ENCODE data around the gene GLYATL1B. TPM values are rescaled to one million over a fixed set of nuclear protein-coding genes. Genes with fewer than 3 reads are reported as not detected.
"Not testable (repeated sequence)": the region's sequence is repeated elsewhere in the genome, so short reads cannot be mapped to it uniquely, and the experiment has no call there.

Gene GLYATL1B, protein sequence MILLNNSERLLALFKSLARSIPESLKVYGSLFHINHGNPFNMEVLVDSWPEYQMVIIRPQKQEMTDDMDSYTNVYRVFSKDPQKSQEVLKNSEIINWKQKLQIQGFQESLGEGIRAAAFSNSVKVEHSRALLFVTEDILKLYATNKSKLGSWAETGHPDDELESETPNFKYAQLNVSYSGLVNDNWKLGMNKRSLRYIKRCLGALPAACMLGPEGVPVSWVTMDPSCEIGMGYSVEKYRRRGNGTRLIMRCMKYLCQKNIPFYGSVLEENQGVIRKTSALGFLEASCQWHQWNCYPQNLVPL
- total RNA-seq (not detected), polyA plus RNA-seq (not detected)

DNA sequence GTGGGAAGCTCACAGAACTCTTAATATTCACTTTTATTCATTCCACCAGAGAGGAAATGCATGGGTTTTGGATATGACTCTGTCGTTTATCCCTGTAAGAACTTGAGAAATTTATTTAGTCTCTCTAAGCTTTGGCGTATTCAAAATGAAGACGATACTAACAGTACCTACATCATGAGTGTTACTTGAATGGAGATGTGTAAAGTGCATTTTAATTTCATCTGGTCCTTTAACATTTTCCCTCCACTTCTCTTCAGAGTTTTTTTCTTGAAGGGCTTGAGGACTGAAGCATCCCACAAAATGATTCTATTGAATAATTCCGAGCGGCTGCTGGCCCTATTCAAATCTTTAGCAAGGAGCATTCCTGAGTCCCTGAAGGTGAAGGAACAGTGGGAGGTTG, at the start of gene GLYATL1B:
Gene GLYATL1B (plus strand): TSS at position 301 of the 400 bp plus-strand sequence. CDS start 0 bp downstream, at position 301.
- not testable (repeated sequence) for H3K4me3 Mint-ChIP-seq; H3K9me3 Mint-ChIP-seq; H3K27me3 ChIP-seq (ENCODE audit: control insufficient read depth, insufficient read depth, low read length); H3K27ac Mint-ChIP-seq; H3K4me3 ChIP-seq (ENCODE audit: low read depth, low read length); ATAC-seq (ENCODE audit: low read depth in 2 of 2); H3K36me3 Mint-ChIP-seq; DNase-seq; H3K36me3 ChIP-seq (ENCODE audit: control insufficient read depth, insufficient read depth, low read length); H3K27ac ChIP-seq (ENCODE audit: insufficient read depth, low read length, poor library complexity, severe bottlenecking); H3K27me3 Mint-ChIP-seq; H3K4me1 ChIP-seq (ENCODE audit: control insufficient read depth, insufficient read depth, low read length, poor library complexity, severe bottlenecking); H3K4me1 Mint-ChIP-seq; H3K9me3 ChIP-seq (ENCODE audit: control insufficient read depth in 2 of 2, low read length in 2 of 2)

- H3K27ac Mint-ChIP-seq: not testable (repeated sequence)
Measured at GRCh38 chr11:59036542-59036941, 49.6 kb upstream of the GLYATL1B start.

GRCh38 chr11:59037434-59037833, 48.7 kb upstream of the GLYATL1B start:
- H3K4me3 Mint-ChIP-seq; H3K27ac Mint-ChIP-seq; H3K4me3 ChIP-seq (ENCODE audit: low read depth, low read length); H3K27me3 ChIP-seq (ENCODE audit: control insufficient read depth, insufficient read depth, low read length); H3K36me3 ChIP-seq (ENCODE audit: control insufficient read depth, insufficient read depth, low read length); H3K4me1 ChIP-seq (ENCODE audit: control insufficient read depth, insufficient read depth, low read length, poor library complexity, severe bottlenecking); H3K27ac ChIP-seq (ENCODE audit: insufficient read depth, low read length, poor library complexity, severe bottlenecking); H3K9me3 ChIP-seq (ENCODE audit: control insufficient read depth in 2 of 2, low read length in 2 of 2); ATAC-seq (ENCODE audit: low read depth in 2 of 2); H3K36me3 Mint-ChIP-seq; DNase-seq; H3K9me3 Mint-ChIP-seq; H3K4me1 Mint-ChIP-seq: not testable (repeated sequence)
- peaks cover 34% of the 10 kb centered on the region for H3K27me3 Mint-ChIP-seq

More at GRCh38 chr11:59036542-59036941, 49.6 kb upstream of the GLYATL1B start:
- not testable (repeated sequence) for H3K36me3 ChIP-seq (ENCODE audit: control insufficient read depth, insufficient read depth, low read length); H3K4me1 ChIP-seq (ENCODE audit: control insufficient read depth, insufficient read depth, low read length, poor library complexity, severe bottlenecking); H3K27ac ChIP-seq (ENCODE audit: insufficient read depth, low read length, poor library complexity, severe bottlenecking); DNase-seq; ATAC-seq (ENCODE audit: low read depth in 2 of 2); H3K36me3 Mint-ChIP-seq; H3K4me1 Mint-ChIP-seq; H3K9me3 Mint-ChIP-seq; H3K4me3 ChIP-seq (ENCODE audit: low read depth, low read length); H3K4me3 Mint-ChIP-seq; H3K9me3 ChIP-seq (ENCODE audit: control insufficient read depth in 2 of 2, low read length in 2 of 2); H3K27me3 ChIP-seq (ENCODE audit: control insufficient read depth, insufficient read depth, low read length)
- H3K27me3 Mint-ChIP-seq: peaks cover 34% of the 10 kb centered on the region

- Mint-ChIP-seq H3K27ac (no peak overlapping the region), H3K27me3 (peaks cover 16% of the 10 kb centered on the region), H3K4me3 (no peak overlapping the region), H3K4me1 (no peaks in the 10 kb centered on the region), H3K36me3 (no peaks in the 10 kb centered on the region), H3K9me3 (peaks cover 0 to 2% (median 0%) of the 10 kb centered on the region in 7 donors)
- ATAC-seq (ENCODE audit: low read depth in 2 of 2) (no peak), DNase-seq (no peak)
- Histone ChIP-seq H3K27me3 (ENCODE audit: control insufficient read depth, insufficient read depth, low read length) (peaks cover 3% of the 10 kb centered on the region), H3K4me3 (ENCODE audit: low read depth, low read length) (no peak overlapping the region), H3K36me3 (ENCODE audit: control insufficient read depth, insufficient read depth, low read length) (no peaks in the 10 kb centered on the region), H3K27ac (ENCODE audit: insufficient read depth, low read length, poor library complexity, severe bottlenecking) (no peak overlapping the region), H3K4me1 (ENCODE audit: control insufficient read depth, insufficient read depth, low read length, poor library complexity, severe bottlenecking) (no peaks in the 10 kb centered on the region), H3K9me3 (ENCODE audit: control insufficient read depth in 2 of 2, low read length in 2 of 2) (peaks cover 0 to under 1% of the 10 kb centered on the region in 2 experiments)
Measured at GRCh38 chr11:59040607-59041006, 45.5 kb upstream of the GLYATL1B start.

GRCh38 chr11:59051383-59051782, 34.7 kb upstream of the GLYATL1B start:
- not testable (repeated sequence) for DNase-seq; H3K4me3 ChIP-seq (ENCODE audit: low read depth, low read length); H3K9me3 Mint-ChIP-seq; H3K4me3 Mint-ChIP-seq; H3K36me3 Mint-ChIP-seq; H3K27ac ChIP-seq (ENCODE audit: insufficient read depth, low read length, poor library complexity, severe bottlenecking); ATAC-seq (ENCODE audit: low read depth in 2 of 2); H3K4me1 Mint-ChIP-seq; H3K27ac Mint-ChIP-seq; H3K9me3 ChIP-seq (ENCODE audit: control insufficient read depth in 2 of 2, low read length in 2 of 2); H3K27me3 ChIP-seq (ENCODE audit: control insufficient read depth, insufficient read depth, low read length); H3K4me1 ChIP-seq (ENCODE audit: control insufficient read depth, insufficient read depth, low read length, poor library complexity, severe bottlenecking); H3K36me3 ChIP-seq (ENCODE audit: control insufficient read depth, insufficient read depth, low read length)
- H3K27me3 Mint-ChIP-seq: peaks cover 43% of the 10 kb centered on the region

DNA sequence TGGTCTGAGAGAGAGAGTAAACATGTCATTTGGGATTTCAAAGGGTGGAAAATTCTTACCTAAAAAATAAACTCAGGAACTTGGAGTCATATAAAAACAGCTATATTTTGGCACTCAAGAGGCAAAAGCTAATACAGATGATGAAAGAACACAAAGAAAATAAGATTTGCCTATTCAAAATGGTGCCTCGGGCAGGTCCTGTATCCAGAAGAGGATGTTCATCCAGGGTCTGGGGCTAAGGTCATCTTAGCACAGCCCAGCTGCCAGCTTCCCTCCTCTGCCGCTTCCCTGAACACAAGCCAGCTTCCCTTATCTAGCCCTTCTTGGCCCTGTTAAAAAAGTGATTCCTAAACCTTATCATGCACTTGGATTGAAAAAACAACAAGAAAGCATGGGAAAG, 33.8 kb upstream of the GLYATL1B start:
- H3K36me3 Mint-ChIP-seq; H3K4me1 ChIP-seq (ENCODE audit: control insufficient read depth, insufficient read depth, low read length, poor library complexity, severe bottlenecking); H3K9me3 Mint-ChIP-seq; H3K27ac ChIP-seq (ENCODE audit: insufficient read depth, low read length, poor library complexity, severe bottlenecking); H3K4me3 Mint-ChIP-seq; H3K4me3 ChIP-seq (ENCODE audit: low read depth, low read length); H3K4me1 Mint-ChIP-seq; H3K27me3 ChIP-seq (ENCODE audit: control insufficient read depth, insufficient read depth, low read length); DNase-seq; H3K9me3 ChIP-seq (ENCODE audit: control insufficient read depth in 2 of 2, low read length in 2 of 2); ATAC-seq (ENCODE audit: low read depth in 2 of 2); H3K27ac Mint-ChIP-seq; H3K36me3 ChIP-seq (ENCODE audit: control insufficient read depth, insufficient read depth, low read length): not testable (repeated sequence)
- H3K27me3 Mint-ChIP-seq: peaks cover 51% of the 10 kb centered on the region

- DNase-seq: peak; percentile 64 to 81 (median 73)
- no peak overlapping the region for H3K4me3 Mint-ChIP-seq
- Histone ChIP-seq H3K9me3 (ENCODE audit: control insufficient read depth in 2 of 2, low read length in 2 of 2) (no peaks in the 10 kb centered on the region), H3K36me3 (ENCODE audit: control insufficient read depth, insufficient read depth, low read length) (no peaks in the 10 kb centered on the region), H3K4me3 (ENCODE audit: low read depth, low read length) (no peak overlapping the region), H3K27ac (ENCODE audit: insufficient read depth, low read length, poor library complexity, severe bottlenecking) (no peak overlapping the region), H3K4me1 (ENCODE audit: control insufficient read depth, insufficient read depth, low read length, poor library complexity, severe bottlenecking) (peaks cover 6% of the 10 kb centered on the region), H3K27me3 (ENCODE audit: control insufficient read depth, insufficient read depth, low read length) (no peaks in the 10 kb centered on the region)
- no peaks in the 10 kb centered on the region for H3K36me3 Mint-ChIP-seq
- peaks cover 0 to 8% (median under 1%) of the 10 kb centered on the region in 4 donors for H3K4me1 Mint-ChIP-seq
- peak in 1 of 2 donors; percentile 64 for ATAC-seq (ENCODE audit: low read depth in 2 of 2)
- no peaks in the 10 kb centered on the region for H3K9me3 Mint-ChIP-seq
- H3K27ac Mint-ChIP-seq: no peak overlapping the region
- H3K27me3 Mint-ChIP-seq: peaks cover 55% of the 10 kb centered on the region
Measured at GRCh38 chr11:59053387-59053786, 32.7 kb upstream of the GLYATL1B start.
